Kidney epithelial cell (primary cell): ENCODE data around the gene TNK2. TPM values are rescaled to one million over a fixed set of nuclear protein-coding genes. Genes with fewer than 3 reads are reported as not detected.
A peak's percentile ranks its signal among the peaks of the same experiment; 100 is the strongest.

Source experiments
- DNase-seq: peaks from one replicate; pipeline ENCODE4 v3.0.0-alpha.2; 2010; ENCODE audit warnings: low read depth
- H3K27me3 ChIP-seq: 2 replicates; pipeline ENCODE4 v1.6.0; 2011; ENCODE audit warnings: low read length; ENCODE audit not compliant: control insufficient read depth, insufficient read depth
- H3K36me3 ChIP-seq: 2 replicates; pipeline ENCODE4 v1.5.1; 2011; ENCODE audit warnings: low read length; ENCODE audit not compliant: control insufficient read depth, insufficient read depth
- H3K4me3 ChIP-seq: 2 replicates; pipeline ENCODE4 v1.5.1; 2011; ENCODE audit warnings: low read depth, mild to moderate bottlenecking, control low read depth, low read length
- total RNA-seq: library from RNA; depleted of rRNA; stranded (reverse); fragments of >200 nt; gene quantifications from 2 replicates; pipeline ENCODE4 v1.2.3, GENCODE V29; 2015
- TF ChIP-seq, protein P1 (sequence below): IDR thresholded peaks from 2 replicates; pipeline ENCODE4 v1.5.1; 2011; ENCODE audit warnings: mild to moderate bottlenecking, moderate library complexity, low read length, control low read depth, inconsistent platforms; ENCODE audit not compliant: insufficient read depth, poor library complexity, severe bottlenecking

The TNK2 gene
- total RNA-seq, 1 donor from 2014 or later = 16.0 TPM

DNA sequence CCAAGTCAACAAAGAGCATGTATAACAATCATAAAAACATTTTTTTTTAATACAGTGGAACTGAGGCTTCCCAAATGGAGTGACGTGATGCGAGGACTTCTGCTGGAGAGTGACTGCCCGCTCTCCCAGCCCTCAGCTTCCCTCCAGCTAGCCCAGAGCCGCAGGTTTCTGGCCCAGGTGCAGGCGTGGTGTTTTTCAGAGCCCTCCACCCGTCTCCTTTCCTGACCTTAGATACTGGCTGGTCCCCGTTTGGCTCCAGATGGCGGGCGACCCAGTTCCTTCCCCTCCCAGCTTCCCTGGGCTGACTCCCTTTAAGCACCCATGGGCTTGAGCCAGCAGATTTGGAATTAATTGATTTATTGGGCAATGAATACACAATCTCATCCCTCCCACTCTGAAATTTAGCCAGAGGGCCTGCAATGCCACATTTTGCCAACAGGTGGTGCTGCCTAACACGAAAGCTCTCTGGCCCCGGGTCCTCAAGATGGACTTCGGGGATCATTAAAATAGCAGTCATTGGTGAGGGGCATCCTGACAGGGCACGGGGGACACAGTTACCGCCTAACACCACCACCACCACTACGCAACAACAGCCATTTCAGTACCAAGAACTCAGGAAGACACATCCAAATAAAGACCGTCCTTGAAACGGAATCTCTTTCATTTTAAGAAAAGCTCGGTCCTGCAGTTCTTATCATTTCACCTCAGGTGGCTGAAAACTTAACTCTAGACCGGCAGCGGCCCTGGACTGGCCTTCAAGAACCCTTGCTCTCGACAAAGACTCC lies 49.1 kb downstream of the TNK2 start:
- no peak for DNase-seq

DNA sequence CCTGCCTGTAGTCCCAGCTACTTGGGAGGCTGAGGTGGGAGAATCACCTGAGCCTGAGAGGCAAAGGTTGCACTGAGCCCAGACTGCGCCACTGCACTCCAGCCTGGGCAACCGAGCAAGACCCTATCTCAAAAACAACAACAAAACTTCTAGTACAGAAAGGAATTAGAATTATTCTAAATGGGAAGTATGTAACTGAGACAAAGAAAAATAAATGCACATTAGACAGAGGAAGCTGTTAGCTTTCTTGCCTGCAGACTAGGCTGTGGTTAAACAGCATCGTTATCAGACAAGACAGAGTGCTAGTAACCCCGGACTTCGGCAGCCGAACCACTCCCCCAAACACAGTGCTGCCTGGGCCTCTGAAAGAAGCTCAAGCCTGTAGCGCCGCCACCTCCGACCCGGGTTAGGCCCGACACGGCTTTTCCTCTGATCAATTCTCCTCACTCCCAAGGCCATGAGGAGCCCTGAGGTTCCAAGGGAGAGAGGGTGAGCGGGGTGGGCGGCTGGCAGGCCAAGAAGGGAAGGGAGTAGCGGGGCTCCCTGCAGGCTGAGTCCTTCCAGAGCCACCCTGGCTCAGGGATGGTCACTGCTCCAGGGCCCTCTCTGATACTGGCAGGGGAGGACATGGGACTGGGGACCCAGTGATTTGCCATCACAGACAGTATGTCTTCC lies 51.8 kb downstream of the TNK2 start:
- Histone ChIP-seq H3K27me3 (peaks cover 3% of the 10 kb centered on the region), H3K36me3 (no peaks in the 10 kb centered on the region), H3K4me3 (no peak overlapping the region)
- DNase-seq = no peak
- TF ChIP-seq, protein P1, sequence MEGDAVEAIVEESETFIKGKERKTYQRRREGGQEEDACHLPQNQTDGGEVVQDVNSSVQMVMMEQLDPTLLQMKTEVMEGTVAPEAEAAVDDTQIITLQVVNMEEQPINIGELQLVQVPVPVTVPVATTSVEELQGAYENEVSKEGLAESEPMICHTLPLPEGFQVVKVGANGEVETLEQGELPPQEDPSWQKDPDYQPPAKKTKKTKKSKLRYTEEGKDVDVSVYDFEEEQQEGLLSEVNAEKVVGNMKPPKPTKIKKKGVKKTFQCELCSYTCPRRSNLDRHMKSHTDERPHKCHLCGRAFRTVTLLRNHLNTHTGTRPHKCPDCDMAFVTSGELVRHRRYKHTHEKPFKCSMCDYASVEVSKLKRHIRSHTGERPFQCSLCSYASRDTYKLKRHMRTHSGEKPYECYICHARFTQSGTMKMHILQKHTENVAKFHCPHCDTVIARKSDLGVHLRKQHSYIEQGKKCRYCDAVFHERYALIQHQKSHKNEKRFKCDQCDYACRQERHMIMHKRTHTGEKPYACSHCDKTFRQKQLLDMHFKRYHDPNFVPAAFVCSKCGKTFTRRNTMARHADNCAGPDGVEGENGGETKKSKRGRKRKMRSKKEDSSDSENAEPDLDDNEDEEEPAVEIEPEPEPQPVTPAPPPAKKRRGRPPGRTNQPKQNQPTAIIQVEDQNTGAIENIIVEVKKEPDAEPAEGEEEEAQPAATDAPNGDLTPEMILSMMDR = no peak

More for the DNA sequence above, 49.1 kb downstream of the TNK2 start:
- TF ChIP-seq, protein P1 = peak; percentile 94
- H3K36me3 ChIP-seq = no peaks in the 10 kb centered on the region
- H3K4me3 ChIP-seq = no peak overlapping the region
- H3K27me3 ChIP-seq = peaks cover 3% of the 10 kb centered on the region

DNA sequence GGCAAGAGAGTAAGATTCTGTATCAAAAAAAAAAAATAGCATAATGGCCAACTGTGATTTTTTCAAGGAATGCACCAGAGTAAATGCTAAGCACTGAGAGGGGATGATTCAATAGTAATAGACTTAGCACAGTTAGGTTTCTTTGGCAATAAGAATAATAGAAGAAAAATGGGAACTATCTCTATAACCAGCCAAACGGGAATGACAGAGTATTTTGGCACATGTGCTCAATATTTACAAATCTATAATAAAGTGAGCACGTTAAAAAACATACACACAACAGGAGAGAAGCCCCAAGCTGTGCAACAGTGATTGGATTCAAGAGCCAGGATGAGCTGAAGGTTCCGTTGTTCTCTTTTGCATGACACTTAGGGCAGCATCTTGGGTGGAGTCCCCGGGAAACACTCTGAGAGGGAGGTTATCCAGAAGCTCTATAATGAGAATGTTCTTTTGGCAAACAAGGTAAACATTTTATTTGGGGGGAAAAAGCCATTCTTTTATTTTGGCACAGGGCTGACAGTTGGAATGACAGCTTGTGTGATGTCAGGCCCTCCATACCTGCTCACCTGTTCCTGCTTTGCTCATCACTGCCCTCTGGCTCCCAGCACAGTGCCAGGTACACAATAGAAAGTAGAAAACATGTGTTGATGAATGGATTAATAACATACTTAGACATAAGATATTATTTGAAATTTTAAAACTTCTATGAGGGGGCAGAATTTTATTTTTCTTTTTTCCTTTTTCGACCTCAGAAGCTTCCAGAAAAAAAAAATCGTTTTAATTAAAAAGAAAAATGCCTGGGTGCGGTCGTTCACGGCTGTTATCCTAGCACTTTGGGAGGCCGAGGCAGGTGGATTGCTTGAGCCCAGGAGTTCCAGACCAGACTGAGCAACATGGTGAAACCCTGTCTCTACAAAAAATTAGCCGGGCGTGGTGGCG lies 52.6 kb downstream of the TNK2 start:
- H3K4me3 ChIP-seq = no peak overlapping the region
- H3K36me3 ChIP-seq = no peaks in the 10 kb centered on the region
- TF ChIP-seq, protein P1 = no peak
- peaks cover 3% of the 10 kb centered on the region for H3K27me3 ChIP-seq
- no peak for DNase-seq

DNA sequence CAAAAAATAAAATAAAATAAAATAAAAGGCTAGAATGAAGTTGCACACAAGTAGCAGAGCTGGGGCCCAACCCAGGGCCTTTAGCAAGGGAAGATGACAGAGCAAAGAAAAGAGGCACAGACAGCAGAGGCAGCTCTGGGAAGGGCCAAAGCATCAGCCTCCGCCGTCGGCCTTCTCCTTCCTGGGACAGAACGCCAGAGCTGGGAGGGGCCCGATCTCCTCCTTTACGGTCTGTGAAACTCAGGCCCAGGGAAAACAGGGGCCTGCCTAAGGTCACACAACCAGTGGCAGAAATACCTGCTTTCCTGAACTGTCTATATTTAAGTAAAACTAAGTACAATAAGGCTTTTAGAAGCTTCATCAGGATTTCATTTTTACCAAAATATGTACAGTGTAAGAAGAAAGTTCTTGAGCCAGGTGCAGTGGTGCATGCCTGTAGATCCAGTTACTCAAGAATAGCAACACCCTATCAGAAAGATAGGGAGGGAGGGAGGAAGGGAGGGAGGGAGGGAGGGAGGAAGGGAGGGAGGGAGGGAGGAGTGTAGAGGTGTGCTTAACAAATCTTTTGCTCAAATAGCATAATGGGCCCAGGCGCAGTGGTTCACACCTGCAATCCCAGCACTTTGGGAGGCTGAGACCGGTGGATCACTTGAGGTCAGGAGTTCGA lies 53.6 kb downstream of the TNK2 start:
- H3K36me3 ChIP-seq = no peaks in the 10 kb centered on the region
- H3K4me3 ChIP-seq = no peak overlapping the region
- no peak for DNase-seq
- TF ChIP-seq, protein P1 = no peak
- H3K27me3 ChIP-seq = no peaks in the 10 kb centered on the region

DNA sequence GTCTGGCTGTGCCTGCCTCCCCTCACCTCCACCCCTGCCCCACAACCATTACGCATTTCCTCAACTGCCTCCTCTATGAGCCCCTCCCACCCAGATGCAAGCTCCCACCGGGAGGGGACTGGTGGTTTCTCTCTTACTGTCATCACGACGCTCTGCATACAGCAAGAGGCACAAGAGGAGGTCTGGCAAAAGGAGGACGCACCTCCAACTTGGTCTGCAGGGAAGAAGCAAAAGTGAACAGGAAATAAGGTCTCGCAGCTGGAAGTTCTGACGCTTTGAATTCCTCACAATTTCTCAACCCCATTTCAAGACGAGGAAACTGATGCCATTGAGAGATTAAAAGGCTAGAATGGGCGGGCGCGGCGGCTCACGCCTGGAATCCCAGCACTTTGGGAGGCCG lies 54.4 kb downstream of the TNK2 start:
- Histone ChIP-seq H3K4me3 (no peak overlapping the region), H3K36me3 (no peaks in the 10 kb centered on the region), H3K27me3 (no peaks in the 10 kb centered on the region)
- no peak for DNase-seq
- TF ChIP-seq, protein P1 = no peak
